DOHH2 (cell line): ENCODE data around the gene PTEN.

Source experiments
- H3F3A ChIP-seq: fragments of 200-600 bp; sonication (generic), shearing (Covaris generic); 2 replicates; pipeline ENCODE4 v1.6.0; 2016; ENCODE audit warnings: antibody characterized with exemption, mild to moderate bottlenecking; ENCODE audit not compliant: control insufficient read depth, insufficient read depth
- H3K27ac ChIP-seq: fragments of 200-600 bp; sonication (generic); 2 replicates; pipeline ENCODE4 v1.5.1; 2014; ENCODE audit warnings: low read depth, mild to moderate bottlenecking, low read length, moderate library complexity
- H3K27me3 ChIP-seq: fragments of 200-600 bp; sonication (generic); 2 replicates; pipeline ENCODE4 v1.6.1; 2014; ENCODE audit warnings: mild to moderate bottlenecking, low read length, mixed read lengths; ENCODE audit not compliant: control insufficient read depth
- H3K36me3 ChIP-seq: fragments of 200-600 bp; sonication (generic); 2 replicates; pipeline ENCODE4 v1.6.1; 2014; ENCODE audit warnings: mild to moderate bottlenecking, low read length, moderate library complexity, mixed read lengths; ENCODE audit not compliant: control insufficient read depth
- H3K4me1 ChIP-seq: fragments of 200-600 bp; sonication (generic); 2 replicates; pipeline ENCODE4 v1.6.1; 2014; ENCODE audit warnings: mild to moderate bottlenecking, low read length, mixed read lengths; ENCODE audit not compliant: control insufficient read depth
- H3K4me2 ChIP-seq: fragments of 200-600 bp; sonication (generic); 2 replicates; pipeline ENCODE4 v1.6.0; 2014; ENCODE audit warnings: mild to moderate bottlenecking, low read length, moderate library complexity
- H3K4me3 ChIP-seq: fragments of 200-600 bp; sonication (generic); 2 replicates; pipeline ENCODE4 v1.5.1; 2014; ENCODE audit warnings: mild to moderate bottlenecking, low read length, mixed read lengths
- H3K79me2 ChIP-seq: fragments of 200-600 bp; sonication (generic); 2 replicates; pipeline ENCODE4 v1.6.1; 2014; ENCODE audit warnings: mild to moderate bottlenecking, low read length, mixed read lengths; ENCODE audit not compliant: control insufficient read depth
- H3K9me2 ChIP-seq: fragments of 200-600 bp; sonication (generic); replicated peaks from 2 replicates; pipeline ENCODE4 v1.6.1; 2014; ENCODE audit warnings: mild to moderate bottlenecking, low read length, mixed read lengths; ENCODE audit not compliant: control insufficient read depth
- H3K9me3 ChIP-seq: fragments of 200-600 bp; sonication (generic); 2 replicates; pipeline ENCODE4 v1.6.1; 2014; ENCODE audit warnings: antibody characterized with exemption, low read length, mixed read lengths; ENCODE audit not compliant: control insufficient read depth, insufficient read depth
- H4K20me1 ChIP-seq: fragments of 200-600 bp; sonication (generic); 2 replicates; pipeline ENCODE4 v1.6.0; 2014; ENCODE audit warnings: low read depth, mild to moderate bottlenecking, antibody characterized with exemption, low read length, moderate library complexity; ENCODE audit not compliant: control insufficient read depth, insufficient read depth
- CTCF ChIP-seq: fragments of 200-600 bp; sonication (generic); IDR thresholded peaks from one replicate; pipeline ENCODE4 v1.5.1; 2014; ENCODE audit warnings: antibody characterized with exemption, mild to moderate bottlenecking, low read depth, low read length; ENCODE audit not compliant: poor library complexity, severe bottlenecking
- EZH2phosphoT487 ChIP-seq: fragments of 200-600 bp; sonication (generic); IDR thresholded peaks from 2 replicates; pipeline ENCODE4 v1.6.1; 2017; ENCODE audit warnings: borderline replicate concordance, mild to moderate bottlenecking, antibody characterized with exemption, low read length, moderate library complexity, mixed read lengths

Gene PTEN

GRCh38 chr10:87817609-87818504 is 45.6 kb upstream of the PTEN start, which contains the start of gene ATAD1:
Gene ATAD1, minus strand, starts transcription at chr10:87818226. Its CDS starts 3,627 bp downstream, at chr10:87814599.
- no peaks in the 10 kb centered on the region for H3F3A ChIP-seq
- no peaks in the 10 kb centered on the region for H3K27me3 ChIP-seq
- H3K4me3 ChIP-seq, result peak within 1 kb of the TSS; percentile 84
- peaks cover 28% of the 10 kb centered on the region for H3K4me1 ChIP-seq
- no peaks in the 10 kb centered on the region for H3K9me2 ChIP-seq
- TF ChIP-seq CTCF (peak; percentile 33), EZH2phosphoT487 (no peak)
- H4K20me1 ChIP-seq, result no peaks in the 10 kb centered on the region
- H3K4me2 ChIP-seq, result peak within 1 kb of the TSS; percentile 94
- H3K79me2 ChIP-seq, result peaks cover 51% of the 10 kb centered on the region
- H3K27ac ChIP-seq, result peak within 1 kb of the TSS; percentile 80
- peaks cover 36% of the 10 kb centered on the region for H3K36me3 ChIP-seq
- H3K9me3 ChIP-seq, result no peaks in the 10 kb centered on the region

- Histone ChIP-seq H3K27ac (peak overlapping the region; percentile 80), H3K36me3 (peaks cover 28% of the 10 kb centered on the region), H3K9me2 (no peaks in the 10 kb centered on the region), H3F3A (no peaks in the 10 kb centered on the region), H3K4me2 (peak overlapping the region; percentile 94), H3K9me3 (no peaks in the 10 kb centered on the region), H3K27me3 (no peaks in the 10 kb centered on the region), H3K4me1 (peaks cover 28% of the 10 kb centered on the region), H4K20me1 (no peaks in the 10 kb centered on the region), H3K4me3 (peak overlapping the region; percentile 84), H3K79me2 (peaks cover 43% of the 10 kb centered on the region)
- TF ChIP-seq CTCF (peak; percentile 50), EZH2phosphoT487 (no peak)
These were observed 44.7 kb upstream of the PTEN start for GRCh38 chr10:87818505-87819288.

- Histone ChIP-seq H3K27ac (no peak overlapping the region), H3K27me3 (no peaks in the 10 kb centered on the region), H3K4me2 (peak overlapping the region; percentile 94), H3K4me1 (peaks cover 28% of the 10 kb centered on the region), H4K20me1 (no peaks in the 10 kb centered on the region), H3K9me2 (no peaks in the 10 kb centered on the region), H3K36me3 (peaks cover 23% of the 10 kb centered on the region), H3K4me3 (no peak overlapping the region), H3K79me2 (peaks cover 38% of the 10 kb centered on the region), H3F3A (no peaks in the 10 kb centered on the region), H3K9me3 (no peaks in the 10 kb centered on the region)
- no peak for TF ChIP-seq CTCF
- no peak for TF ChIP-seq EZH2phosphoT487
These were observed 44.2 kb upstream of the PTEN start for GRCh38 chr10:87819289-87819585.
